Testis (tissue), 3 donors: Measurements from ENCODE around the gene MLST8. TPM values are rescaled to one million over a fixed set of nuclear protein-coding genes. Genes with fewer than 3 reads are reported as not detected.
A peak's percentile ranks its signal among the peaks of the same experiment; 100 is the strongest.

Experiments
- DNase-seq: peaks from one replicate; pipeline ENCODE4 v3.0.0-alpha.2; 2019
- H3K27ac ChIP-seq, 2 donors: fragments of 200-600 bp; sonication (generic); one replicate each; pipeline ENCODE4 v1.5.1; 2019
- H3K27me3 ChIP-seq: fragments of 200-600 bp; sonication (generic); one replicate; pipeline ENCODE4 v1.5.1; 2019
- H3K36me3 ChIP-seq: fragments of 200-600 bp; sonication (generic); one replicate; pipeline ENCODE4 v1.5.1; 2017; ENCODE audit warnings: low read depth; ENCODE audit errors: missing control alignments
- H3K4me1 ChIP-seq: fragments of 200-600 bp; sonication (generic); one replicate; pipeline ENCODE4 v1.5.1; 2019
- H3K4me3 ChIP-seq, 2 donors: fragments of 200-600 bp; sonication (generic); one replicate each; pipeline ENCODE4 v1.5.1; 2017 to 2019
- H3K9me3 ChIP-seq: fragments of 200-600 bp; sonication (generic); one replicate; pipeline ENCODE4 v1.5.1; 2017
- CTCF ChIP-seq, 3 experiments: fragments of 450-650 bp in 2 of 3; fragments of 200-600 bp in 1 of 3; sonication (generic) in 1 of 3; IDR thresholded peaks; one replicate each; pipeline ENCODE4 v1.5.1; 2016 to 2019; ENCODE audit warnings: antibody characterized with exemption in 3 of 3, mild to moderate bottlenecking in 2 of 3, moderate library complexity in 1 of 3
- POLR2A ChIP-seq: fragments of 450-650 bp; IDR thresholded peaks from one replicate; pipeline ENCODE4 v1.6.1; 2017; ENCODE audit warnings: antibody characterized with exemption, mild to moderate bottlenecking, moderate library complexity
- whole genome bisulfite sequencing, 2 donors: methylation state at CpG; one replicate each; pipeline ENCODE4 v1.1.5; 2018; 5-methylcytosine and 5-hydroxymethylcytosine counted together
- intact Hi-C: fragments of 100-400 bp; cut with DNase I; formaldehyde crosslinking; loops from one replicate; pipeline ENCODE4 v1.15.1; 2023; ENCODE audit warnings: low total_unique reads
- polyA plus RNA-seq: library from polyadenylated mRNA; stranded (reverse); fragments of 350-450 nt; fragmentation: Illumina TruSeq; extraction: RNeasy Lipid Tissue Mini Kit (QIAGEN cat#74804); gene quantifications from one replicate; pipeline ENCODE4 v1.2.3, GENCODE V29; 2014; ENCODE audit warnings: low read depth, low replicate concordance; ENCODE audit not compliant: insufficient read depth
- total RNA-seq, 2 donors: library from RNA; depleted of rRNA; stranded (reverse); fragments of >200 nt; gene quantifications; one replicate each; pipeline ENCODE4 v1.2.3, GENCODE V29; 2016

Gene MLST8
- total and polyA plus RNA-seq, 3 donors from 2014 or later = 89.0 to 113 (median 95.4) TPM

DNA sequence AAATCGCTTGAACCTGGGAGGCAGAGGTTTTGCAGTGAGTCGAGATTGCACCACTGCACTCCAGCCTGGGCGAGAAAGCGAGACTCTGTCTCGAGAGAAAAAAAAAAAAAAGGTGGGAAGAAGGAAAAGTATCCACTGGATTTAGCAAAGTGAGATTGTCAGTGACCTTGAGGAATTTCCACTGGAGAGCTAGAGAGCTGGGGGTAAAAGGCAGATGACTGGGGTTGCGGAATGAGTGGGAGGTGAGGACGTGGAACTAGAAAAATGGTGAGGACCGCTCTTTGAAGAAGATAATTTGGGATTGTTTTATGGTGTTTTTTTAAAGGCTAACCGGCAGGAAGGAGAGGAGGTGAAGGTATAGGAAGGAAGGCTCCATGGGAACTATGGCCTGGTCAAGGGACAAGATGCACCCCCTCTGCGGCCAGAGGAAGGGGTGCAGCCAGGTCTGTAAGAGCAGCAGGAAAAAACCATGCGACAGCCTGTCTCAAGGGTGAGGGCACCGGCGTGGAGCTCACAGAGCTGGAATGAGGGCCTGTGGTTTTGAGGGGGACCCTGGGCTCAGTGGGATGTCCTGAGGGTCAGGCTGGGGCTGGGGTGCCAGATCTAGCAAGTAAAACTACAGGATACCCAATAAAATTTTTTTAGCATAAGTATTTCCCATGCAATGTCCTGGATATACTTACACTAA lies 694 bp upstream of the MLST8 start:
- peak; percentile 42 for DNase-seq
- H3K27ac ChIP-seq = peak overlapping the region; percentile 97 to 98
- H3K36me3 ChIP-seq = no peaks in the 10 kb centered on the region
- H3K27me3 ChIP-seq = no peaks in the 10 kb centered on the region
- no peaks in the 10 kb centered on the region for H3K9me3 ChIP-seq
- intact Hi-C loops = no loop called here
- H3K4me3 ChIP-seq = peak overlapping the region; percentile 82 to 85
- TF ChIP-seq POLR2A (no peak), CTCF (IDR thresholded peaks at IDR 0.05) (no peak)
- H3K4me1 ChIP-seq = peaks cover 19% of the 10 kb centered on the region
- WGBS, 2 donors = 34 to 43% methylated on average over 13 of the region's 13 CpGs

GRCh38 chr16:2205967-2206313 lies 686 bp downstream of the MLST8 start:
- peak overlapping the region; percentile 82 to 85 for H3K4me3 ChIP-seq
- intact Hi-C loops = no loop called here
- H3K36me3 ChIP-seq = no peaks in the 10 kb centered on the region
- no peaks in the 10 kb centered on the region for H3K27me3 ChIP-seq
- 0 to 4% methylated on average over 4 to 16 of the region's 16 CpGs for WGBS, 2 donors
- TF ChIP-seq CTCF (IDR thresholded peaks at IDR 0.05) (no peak), POLR2A (no peak)
- H3K4me1 ChIP-seq = peaks cover 33% of the 10 kb centered on the region
- H3K9me3 ChIP-seq = no peaks in the 10 kb centered on the region
- no peak for DNase-seq
- peak overlapping the region; percentile 97 to 98 for H3K27ac ChIP-seq

DNA sequence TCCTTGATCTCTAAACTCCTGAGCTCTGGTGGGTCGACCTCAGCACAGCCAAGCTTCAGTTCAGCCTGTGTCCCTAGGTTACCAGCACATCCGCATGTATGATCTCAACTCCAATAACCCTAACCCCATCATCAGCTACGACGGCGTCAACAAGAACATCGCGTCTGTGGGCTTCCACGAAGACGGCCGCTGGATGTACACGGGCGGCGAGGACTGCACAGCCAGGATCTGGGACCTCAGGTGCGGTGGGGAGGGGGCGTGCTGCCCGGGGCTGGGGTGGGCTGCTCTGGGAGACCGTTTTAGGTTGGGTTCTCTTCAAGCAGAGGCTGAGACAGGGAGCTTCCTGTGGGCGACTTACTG lies 1.1 kb downstream of the MLST8 start:
- WGBS, 2 donors = 60 to 66% methylated on average over 12 to 18 of the region's 18 CpGs
- peak overlapping the region in 1 of 2 donors; percentile 85 for H3K4me3 ChIP-seq
- H3K27me3 ChIP-seq = no peaks in the 10 kb centered on the region
- peak overlapping the region in 1 of 2 donors; percentile 98 for H3K27ac ChIP-seq
- TF ChIP-seq POLR2A (no peak), CTCF (IDR thresholded peaks at IDR 0.05) (no peak)
- no peaks in the 10 kb centered on the region for H3K36me3 ChIP-seq
- H3K9me3 ChIP-seq = no peaks in the 10 kb centered on the region
- intact Hi-C loops = no loop called here
- DNase-seq = no peak
- H3K4me1 ChIP-seq = peaks cover 35% of the 10 kb centered on the region

DNA sequence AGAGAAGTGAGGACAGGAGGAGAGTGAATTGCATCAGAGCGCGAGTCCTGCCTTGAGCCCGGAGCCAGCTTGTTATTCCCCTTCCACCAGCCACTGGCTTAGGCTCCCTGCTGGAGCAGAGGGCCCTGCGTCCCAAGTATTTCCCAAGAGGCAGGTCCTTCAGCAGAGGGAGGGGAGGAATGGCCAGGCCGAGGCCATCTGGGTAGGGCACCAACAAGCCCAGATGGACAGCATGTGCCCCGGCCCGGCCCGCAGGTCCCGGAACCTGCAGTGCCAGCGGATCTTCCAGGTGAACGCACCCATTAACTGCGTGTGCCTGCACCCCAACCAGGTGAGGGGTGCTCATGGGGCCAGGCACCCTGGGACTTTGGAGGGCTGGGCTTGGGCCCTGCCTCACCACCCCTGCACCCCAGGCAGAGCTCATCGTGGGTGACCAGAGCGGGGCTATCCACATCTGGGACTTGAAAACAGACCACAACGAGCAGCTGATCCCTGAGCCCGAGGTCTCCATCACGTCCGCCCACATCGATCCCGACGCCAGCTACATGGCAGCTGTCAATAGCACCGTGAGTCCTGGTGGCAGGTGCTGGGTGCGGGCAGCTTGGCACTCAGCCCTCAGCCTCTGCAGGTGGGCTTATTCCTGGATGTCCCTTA lies 1.7 kb downstream of the MLST8 start:
- no peak for TF ChIP-seq POLR2A
- no peak for TF ChIP-seq CTCF (IDR thresholded peaks at IDR 0.05)
- 87 to 88% methylated on average over 14 of the region's 23 CpGs for WGBS, 2 donors
- no peak for DNase-seq
- Histone ChIP-seq H3K9me3 (no peaks in the 10 kb centered on the region), H3K36me3 (no peaks in the 10 kb centered on the region), H3K4me3 (no peak overlapping the region), H3K27ac (no peak overlapping the region), H3K27me3 (no peaks in the 10 kb centered on the region), H3K4me1 (peaks cover 36% of the 10 kb centered on the region)
- intact Hi-C loops = no loop called here

- Histone ChIP-seq H3K4me1 (peaks cover 46% of the 10 kb centered on the region), H3K27me3 (no peaks in the 10 kb centered on the region), H3K9me3 (no peaks in the 10 kb centered on the region), H3K36me3 (no peaks in the 10 kb centered on the region), H3K27ac (no peak overlapping the region), H3K4me3 (no peak overlapping the region)
- TF ChIP-seq CTCF (IDR thresholded peaks at IDR 0.05) (no peak), POLR2A (no peak)
- no peak for DNase-seq
- WGBS, 2 donors = 87 to 89% methylated on average over 5 to 9 of the region's 9 CpGs
- intact Hi-C loops = no loop called here
These were observed 2.6 kb downstream of the MLST8 start for GRCh38 chr16:2207872-2208271.
